Thoracic aorta (tissue), 2 donors: Measurements from ENCODE around the gene CAPN1. TPM values are rescaled to one million over a fixed set of nuclear protein-coding genes. Genes with fewer than 3 reads are reported as not detected.

Experiments used
- ATAC-seq: fragments of 150-250 bp; one replicate; pipeline ENCODE4 v1.8.0; 2017; ENCODE audit warnings: low read depth; ENCODE audit not compliant: insufficient number of reproducible peaks, low FRiP score
- DNase-seq: peaks from one replicate; pipeline ENCODE4 v3.0.0-alpha.2; 2020; ENCODE audit warnings: low spot score
- H3K27ac ChIP-seq, 2 donors: fragments of 200-600 bp; sonication (generic); 1 replicate in 1 of 2; 2 replicates in 1 of 2; pipeline ENCODE4 v1.5.1; 2016; ENCODE audit warnings: mild to moderate bottlenecking in 2 of 2, moderate library complexity in 2 of 2
- H3K27me3 ChIP-seq: fragments of 200-600 bp; sonication (generic); replicated peaks from 2 replicates; pipeline ENCODE4 v1.6.0; 2016; ENCODE audit warnings: mild to moderate bottlenecking; ENCODE audit not compliant: insufficient read depth
- H3K36me3 ChIP-seq: fragments of 200-600 bp; sonication (generic); one replicate; pipeline ENCODE4 v1.5.1; 2016
- H3K4me1 ChIP-seq, 2 donors: fragments of 200-600 bp; sonication (generic); 1 replicate in 1 of 2; 2 replicates in 1 of 2; pipeline versions ENCODE4 v1.5.1 to v1.6.0; 2016; ENCODE audit warnings: low read depth in 2 of 2, mild to moderate bottlenecking in 1 of 2; ENCODE audit not compliant: control insufficient read depth in 1 of 2
- H3K4me3 ChIP-seq: fragments of 200-600 bp; sonication (generic); 2 replicates; pipeline ENCODE4 v1.5.1; 2016; ENCODE audit warnings: mild to moderate bottlenecking
- H3K9me3 ChIP-seq: fragments of 200-600 bp; sonication (generic); 2 replicates; pipeline ENCODE4 v1.5.1; 2016
- CTCF ChIP-seq: fragments of 200-600 bp; sonication (generic); IDR thresholded peaks from one replicate; pipeline ENCODE4 v1.5.1; 2019; ENCODE audit warnings: antibody characterized with exemption
- total RNA-seq, 2 donors: library from RNA; depleted of rRNA; stranded (reverse); fragments of >200 nt; gene quantifications; one replicate each; pipeline versions ENCODE4 v1.1.0 to v1.2.3, GENCODE V29; 2016

Gene CAPN1
- total RNA-seq, 2 donors from 2014 or later: 168 to 203 TPM

- Histone ChIP-seq H3K27me3 (no peaks in the 10 kb centered on the region), H3K27ac (no peak overlapping the region), H3K4me3 (no peak overlapping the region), H3K36me3 (peaks cover 56% of the 10 kb centered on the region), H3K4me1 (peaks cover 8 to 19% of the 10 kb centered on the region in 2 donors), H3K9me3 (no peaks in the 10 kb centered on the region)
- TF ChIP-seq CTCF: no peak
- no peak for ATAC-seq
- DNase-seq: no peak
These were observed 4.2 kb downstream of the CAPN1 start for GRCh38 chr11:65185869-65186341.

GRCh38 chr11:65186701-65187100 is 5.0 kb downstream of the CAPN1 start:
- ATAC-seq (no peak), DNase-seq (no peak)
- H3K9me3 ChIP-seq: no peaks in the 10 kb centered on the region
- TF ChIP-seq CTCF: no peak
- H3K27ac ChIP-seq: no peak overlapping the region
- no peak overlapping the region for H3K4me3 ChIP-seq
- H3K4me1 ChIP-seq: peaks cover 8 to 18% of the 10 kb centered on the region in 2 donors
- H3K27me3 ChIP-seq: no peaks in the 10 kb centered on the region
- H3K36me3 ChIP-seq: peaks cover 56% of the 10 kb centered on the region

GRCh38 chr11:65187146-65187675 is 5.5 kb downstream of the CAPN1 start:
- no peak for ATAC-seq
- H3K4me1 ChIP-seq: peaks cover 8 to 18% of the 10 kb centered on the region in 2 donors
- no peak for TF ChIP-seq CTCF
- H3K4me3 ChIP-seq: no peak overlapping the region
- no peaks in the 10 kb centered on the region for H3K27me3 ChIP-seq
- H3K36me3 ChIP-seq: peaks cover 56% of the 10 kb centered on the region
- no peak for DNase-seq
- no peaks in the 10 kb centered on the region for H3K9me3 ChIP-seq
- H3K27ac ChIP-seq: no peak overlapping the region

- TF ChIP-seq CTCF: no peak
- peaks cover 5 to 11% of the 10 kb centered on the region in 2 donors for H3K4me1 ChIP-seq
- no peak overlapping the region for H3K27ac ChIP-seq
- H3K27me3 ChIP-seq: no peaks in the 10 kb centered on the region
- DNase-seq (no peak), ATAC-seq (no peak)
- no peak overlapping the region for H3K4me3 ChIP-seq
- peaks cover 58% of the 10 kb centered on the region for H3K36me3 ChIP-seq
- no peaks in the 10 kb centered on the region for H3K9me3 ChIP-seq
These were observed 6.3 kb downstream of the CAPN1 start for GRCh38 chr11:65187971-65188461.

GRCh38 chr11:65188486-65188885 is 6.8 kb downstream of the CAPN1 start:
- Histone ChIP-seq H3K4me3 (no peak overlapping the region), H3K36me3 (peaks cover 62% of the 10 kb centered on the region), H3K27ac (no peak overlapping the region), H3K27me3 (no peaks in the 10 kb centered on the region), H3K9me3 (no peaks in the 10 kb centered on the region), H3K4me1 (peaks cover under 1 to 6% of the 10 kb centered on the region in 2 donors)
- no peak for TF ChIP-seq CTCF
- no peak for DNase-seq
- ATAC-seq: no peak
